ENCODE measurements around the gene FAS. TPM values are rescaled to one million over a fixed set of nuclear protein-coding genes. Genes with fewer than 3 reads are reported as not detected.
"Not testable (repeated sequence)": the region's sequence is repeated elsewhere in the genome, so short reads cannot be mapped to it uniquely, and the experiment has no call there.

FAS gene
- total RNA-seq, 1 donor from 2014 or later: 6.3 TPM

- Mint-ChIP-seq H3K36me3 (peaks cover 8% of the 10 kb centered on the region), H3K4me3 (no peak overlapping the region), H3K27ac (peak overlapping the region; percentile 13), H3K27me3 (ENCODE audit: low read depth) (no peaks in the 10 kb centered on the region), H3K9me3 (peaks cover 13% of the 10 kb centered on the region), H3K4me1 (peaks cover 5% of the 10 kb centered on the region)
- TF ChIP-seq CTCF (IDR thresholded peaks at IDR 0.05; ENCODE audit: unreplicated experiment): no peak
- no peak for DNase-seq (ENCODE audit: low spot score in 2 of 2, unreplicated experiment in 2 of 2)
Measured at GRCh38 chr10:89019569-89020327, 29.1 kb downstream of the FAS start.

GRCh38 chr10:89021526-89021925 is 30.9 kb downstream of the FAS start:
- not testable (repeated sequence) for H3K36me3 Mint-ChIP-seq; DNase-seq (ENCODE audit: low spot score in 2 of 2, unreplicated experiment in 2 of 2); H3K4me3 Mint-ChIP-seq; H3K27ac Mint-ChIP-seq; H3K4me1 Mint-ChIP-seq; H3K27me3 Mint-ChIP-seq (ENCODE audit: low read depth)
- H3K9me3 Mint-ChIP-seq: peaks cover 13% of the 10 kb centered on the region

GRCh38 chr10:89022734-89023133 is 32.1 kb downstream of the FAS start:
- H3K4me1 Mint-ChIP-seq: peaks cover 5% of the 10 kb centered on the region
- no peak overlapping the region for H3K4me3 Mint-ChIP-seq
- no peak for DNase-seq (ENCODE audit: low spot score in 2 of 2, unreplicated experiment in 2 of 2)
- no peak overlapping the region for H3K27ac Mint-ChIP-seq
- peaks cover 13% of the 10 kb centered on the region for H3K9me3 Mint-ChIP-seq
- H3K27me3 Mint-ChIP-seq (ENCODE audit: low read depth): peaks cover 1% of the 10 kb centered on the region
- no peak for TF ChIP-seq CTCF (IDR thresholded peaks at IDR 0.05; ENCODE audit: unreplicated experiment)
- H3K36me3 Mint-ChIP-seq: peaks cover 8% of the 10 kb centered on the region

GRCh38 chr10:89025453-89025852 is 34.9 kb downstream of the FAS start:
- Mint-ChIP-seq H3K36me3 (peaks cover 6% of the 10 kb centered on the region), H3K4me1 (peaks cover 2% of the 10 kb centered on the region), H3K27me3 (ENCODE audit: low read depth) (peaks cover 4% of the 10 kb centered on the region), H3K4me3 (no peak overlapping the region), H3K9me3 (peaks cover 6% of the 10 kb centered on the region), H3K27ac (no peak overlapping the region)
- no peak for DNase-seq (ENCODE audit: low spot score in 2 of 2, unreplicated experiment in 2 of 2)
- TF ChIP-seq CTCF (IDR thresholded peaks at IDR 0.05; ENCODE audit: unreplicated experiment): no peak

GRCh38 chr10:89029181-89029580 is 38.6 kb downstream of the FAS start:
- H3K27me3 Mint-ChIP-seq (ENCODE audit: low read depth): peaks cover 4% of the 10 kb centered on the region
- no peak for DNase-seq (ENCODE audit: low spot score in 2 of 2, unreplicated experiment in 2 of 2)
- no peak for TF ChIP-seq CTCF (IDR thresholded peaks at IDR 0.05; ENCODE audit: unreplicated experiment)
- peaks cover 15% of the 10 kb centered on the region for H3K4me1 Mint-ChIP-seq
- no peak overlapping the region for H3K27ac Mint-ChIP-seq
- no peaks in the 10 kb centered on the region for H3K36me3 Mint-ChIP-seq
- H3K9me3 Mint-ChIP-seq: no peaks in the 10 kb centered on the region
- no peak overlapping the region for H3K4me3 Mint-ChIP-seq

GRCh38 chr10:89029785-89030437 is 39.3 kb downstream of the FAS start:
- Mint-ChIP-seq H3K4me1 (peaks cover 17% of the 10 kb centered on the region), H3K27me3 (ENCODE audit: low read depth) (peaks cover 4% of the 10 kb centered on the region)
- peak; percentile 35 to 74 for DNase-seq (ENCODE audit: low spot score in 2 of 2, unreplicated experiment in 2 of 2)

More at GRCh38 chr10:89029785-89030437, 39.3 kb downstream of the FAS start:
- H3K9me3 Mint-ChIP-seq: no peaks in the 10 kb centered on the region
- no peaks in the 10 kb centered on the region for H3K36me3 Mint-ChIP-seq
- TF ChIP-seq CTCF (IDR thresholded peaks at IDR 0.05; ENCODE audit: unreplicated experiment): peak; percentile 83
- H3K4me3 Mint-ChIP-seq: no peak overlapping the region
- H3K27ac Mint-ChIP-seq: no peak overlapping the region
